GM18519 (cell line): Measurements from ENCODE around the gene NR3C1.
"Not testable (repeated sequence)": the region's sequence is repeated elsewhere in the genome, so short reads cannot be mapped to it uniquely, and the experiment has no call there.

Experiments used
- ATAC-seq: cut with Tn5 transposase; IDR thresholded peaks from one replicate; pipeline ENCODE4 v1.9.1; 2021; ENCODE audit warnings: mild to moderate bottlenecking, moderate library complexity; ENCODE audit not compliant: unreplicated experiment, low FRiP score

The NR3C1 gene

GRCh38 chr5:143341807-143342570 lies 61.5 kb downstream of the NR3C1 start:
- no peak for ATAC-seq

- no peak for ATAC-seq
Measured at GRCh38 chr5:143340891-143341685, 62.4 kb downstream of the NR3C1 start.

GRCh38 chr5:143338658-143339366 lies 64.7 kb downstream of the NR3C1 start:
- no peak for ATAC-seq

GRCh38 chr5:143337946-143338345 lies 65.5 kb downstream of the NR3C1 start:
- ATAC-seq = no peak

- ATAC-seq = no peak
Measured at GRCh38 chr5:143336485-143336884, 67.0 kb downstream of the NR3C1 start.

- no peak for ATAC-seq
Measured at GRCh38 chr5:143334903-143335302, 68.6 kb downstream of the NR3C1 start.

- not testable (repeated sequence) for ATAC-seq
Measured at GRCh38 chr5:143334380-143334779, 69.1 kb downstream of the NR3C1 start.

- ATAC-seq = no peak
Measured at GRCh38 chr5:143331956-143332355, 71.5 kb downstream of the NR3C1 start.

GRCh38 chr5:143329843-143330242 lies 73.6 kb downstream of the NR3C1 start:
- no peak for ATAC-seq

GRCh38 chr5:143328589-143329220 lies 74.8 kb downstream of the NR3C1 start:
- ATAC-seq = no peak

- not testable (repeated sequence) for ATAC-seq
Measured at GRCh38 chr5:143325086-143325485, 78.4 kb downstream of the NR3C1 start.

- ATAC-seq = not testable (repeated sequence)
Measured at GRCh38 chr5:143322931-143323630, 80.4 kb downstream of the NR3C1 start.

GRCh38 chr5:143322176-143322575 lies 81.3 kb downstream of the NR3C1 start:
- no peak for ATAC-seq

GRCh38 chr5:143319437-143320227 lies 83.9 kb downstream of the NR3C1 start:
- ATAC-seq = no peak

GRCh38 chr5:143318833-143319232 lies 84.7 kb downstream of the NR3C1 start:
- ATAC-seq = no peak

GRCh38 chr5:143318270-143318669 lies 85.2 kb downstream of the NR3C1 start:
- no peak for ATAC-seq

- no peak for ATAC-seq
Measured at GRCh38 chr5:143316844-143317631, 86.4 kb downstream of the NR3C1 start.

- ATAC-seq = no peak
Measured at GRCh38 chr5:143316337-143316736, 87.1 kb downstream of the NR3C1 start.
